ENCODE measurements around the gene IFT122. TPM values are rescaled to one million over a fixed set of nuclear protein-coding genes. Genes with fewer than 3 reads are reported as not detected.
"Not testable (repeated sequence)": the region's sequence is repeated elsewhere in the genome, so short reads cannot be mapped to it uniquely, and the experiment has no call there.

Gene IFT122
- total and polyA plus RNA-seq, 12 donors: 9.7 to 29.1 (median 16.8) TPM

- WGBS, 2 donors: 85 to 86% methylated on average over 1 of the region's 1 CpG
- peaks cover 0 to 60% (median 19%) of the 10 kb centered on the region in 9 donors for H3K36me3 ChIP-seq
Measured at GRCh38 chr3:129482721-129483120, 42.7 kb downstream of the IFT122 start.

GRCh38 chr3:129483870-129484269, 43.8 kb downstream of the IFT122 start:
- Histone ChIP-seq H3K36me3 (peaks cover 0 to 51% (median 10%) of the 10 kb centered on the region in 9 donors), H3K9me3 (no peaks in the 10 kb centered on the region), H3K27ac (peak overlapping the region in 1 of 10 donors; percentile 77), H3K4me1 (peaks cover 18 to 66% (median 44%) of the 10 kb centered on the region in 9 donors), H3K4me3 (no peak overlapping the region), H3K27me3 (no peaks in the 10 kb centered on the region)
- DNase-seq (no peak), ATAC-seq (no peak)
- intact Hi-C loops (cut with DNase I): loop anchor here in 5 of 10 donors (5.0 to 10.0 kb wide), 3 partner anchors 37 to 451 kb away; no protein-coding TSS in a partner anchor
- TF ChIP-seq CTCF (IDR thresholded peaks at IDR 0.05): no peak
- WGBS, 2 donors: 84 to 91% methylated on average over 8 of the region's 8 CpGs

More at GRCh38 chr3:129482721-129483120, 42.7 kb downstream of the IFT122 start:
- ATAC-seq: no peak
- no peak for DNase-seq
- Histone ChIP-seq H3K4me1 (peaks cover 18 to 57% (median 44%) of the 10 kb centered on the region in 9 donors), H3K9me3 (no peaks in the 10 kb centered on the region), H3K4me3 (no peak overlapping the region), H3K27me3 (no peaks in the 10 kb centered on the region), H3K27ac (peak overlapping the region in 9 of 10 donors; percentile 43 to 80 (median 73))
- intact Hi-C loops (cut with DNase I): loop anchor here in 5 of 10 donors (5.0 to 10.0 kb wide), 3 partner anchors 35 to 452 kb away; no protein-coding TSS in a partner anchor
- peak in 2 of 9 donors; percentile 8 to 12 for TF ChIP-seq CTCF (IDR thresholded peaks at IDR 0.05)

- ATAC-seq, H3K9me3 ChIP-seq, H3K27me3 ChIP-seq, DNase-seq, H3K4me3 ChIP-seq: not testable (repeated sequence)
- Histone ChIP-seq H3K4me1 (peaks cover 18 to 78% (median 44%) of the 10 kb centered on the region in 9 donors), H3K36me3 (peaks cover 0 to 44% (median 0%) of the 10 kb centered on the region in 9 donors), H3K27ac (peak overlapping the region in 8 of 10 donors; percentile 3 to 85 (median 42))
- WGBS, 2 donors: 89 to 97% methylated on average over 6 of the region's 6 CpGs
- intact Hi-C loops (cut with DNase I): loop anchor here in 5 of 10 donors (5.0 to 10.0 kb wide), 3 partner anchors 340 to 450 kb away; no protein-coding TSS in a partner anchor
Measured at GRCh38 chr3:129485146-129485545, 45.1 kb downstream of the IFT122 start.

- intact Hi-C loops (cut with DNase I): loop anchor here in 6 of 10 donors (2.0 to 10.0 kb wide), 4 partner anchors 339 to 449 kb away; no protein-coding TSS in a partner anchor
- ATAC-seq (peak in 7 of 8 donors; percentile 6 to 58 (median 25)), DNase-seq (peak; percentile 53 to 73)
- peaks cover 0 to 36% (median 0%) of the 10 kb centered on the region in 9 donors for H3K36me3 ChIP-seq
- H3K27me3 ChIP-seq: no peaks in the 10 kb centered on the region
- H3K4me1 ChIP-seq: peaks cover 25 to 82% (median 49%) of the 10 kb centered on the region in 9 donors
- H3K4me3 ChIP-seq: no peak overlapping the region
- 69 to 75% methylated on average over 11 of the region's 11 CpGs for WGBS, 2 donors
- TF ChIP-seq CTCF (IDR thresholded peaks at IDR 0.05): no peak
- H3K27ac ChIP-seq: peak overlapping the region in 8 of 10 donors; percentile 3 to 85 (median 42)
- no peaks in the 10 kb centered on the region for H3K9me3 ChIP-seq
Measured at GRCh38 chr3:129485721-129486663, 46.0 kb downstream of the IFT122 start.

All from heart right ventricle (tissue), 16 donors.